Measurements from ENCODE around the gene WNK2.

The WNK2 gene

DNA sequence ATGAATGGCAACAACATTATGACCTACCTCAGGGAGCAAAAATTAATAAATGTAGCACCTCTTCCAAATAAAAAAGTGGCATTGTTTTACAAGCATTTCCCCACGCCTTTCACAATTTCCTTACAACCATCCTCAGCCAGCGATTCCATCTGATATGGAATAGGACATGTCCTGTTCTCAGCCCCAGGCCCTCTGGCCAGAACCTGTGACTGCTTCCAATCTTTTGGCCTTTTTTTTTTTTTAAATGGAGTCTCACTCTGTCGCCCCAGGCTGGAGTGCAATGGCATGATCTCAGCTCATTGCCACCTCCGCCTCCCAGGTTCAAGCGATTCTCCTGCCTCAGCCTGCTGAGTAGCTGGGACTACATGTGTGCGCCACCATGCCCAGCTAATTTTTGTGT is 16.8 kb upstream of the WNK2 start:
- TF ChIP-seq ZXDB (tag by site-specific recombination; IDR thresholded peaks at IDR 0.05) (no peak), ZNF548 (tag by site-specific recombination; IDR thresholded peaks at IDR 0.05) (no peak), KLF10 (tag by site-specific recombination; IDR thresholded peaks at IDR 0.05) (no peak), KLF8 (tag by site-specific recombination; IDR thresholded peaks at IDR 0.05) (no peak), GLIS2 (tag by site-specific recombination; IDR thresholded peaks at IDR 0.05) (no peak), HOXC10 (CRISPR knock-in tag; IDR thresholded peaks at IDR 0.05) (no peak), REPIN1 (tag by site-specific recombination; IDR thresholded peaks at IDR 0.05; ENCODE audit: low read depth) (no peak), ZNF514 (tag by site-specific recombination; IDR thresholded peaks at IDR 0.05) (no peak), SP3 (tag by site-specific recombination; IDR thresholded peaks at IDR 0.05) (no peak), ZNF266 (tag by site-specific recombination; IDR thresholded peaks at IDR 0.05; ENCODE audit: low read depth) (no peak)
- TF ChIP-seq, protein P1, sequence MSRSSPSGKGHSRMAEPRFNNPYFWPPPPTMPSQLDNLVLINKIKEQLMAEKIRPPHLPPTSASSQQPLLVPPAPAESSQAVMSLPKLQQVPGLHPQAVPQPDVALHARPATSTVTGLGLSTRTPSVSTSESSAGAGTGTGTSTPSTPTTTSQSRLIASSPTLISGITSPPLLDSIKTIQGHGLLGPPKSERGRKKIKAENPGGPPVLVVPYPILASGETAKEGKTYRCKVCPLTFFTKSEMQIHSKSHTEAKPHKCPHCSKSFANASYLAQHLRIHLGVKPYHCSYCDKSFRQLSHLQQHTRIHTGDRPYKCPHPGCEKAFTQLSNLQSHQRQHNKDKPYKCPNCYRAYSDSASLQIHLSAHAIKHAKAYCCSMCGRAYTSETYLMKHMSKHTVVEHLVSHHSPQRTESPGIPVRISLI (tag by site-specific recombination; IDR thresholded peaks at IDR 0.05), result no peak
- TF ChIP-seq, protein P2, sequence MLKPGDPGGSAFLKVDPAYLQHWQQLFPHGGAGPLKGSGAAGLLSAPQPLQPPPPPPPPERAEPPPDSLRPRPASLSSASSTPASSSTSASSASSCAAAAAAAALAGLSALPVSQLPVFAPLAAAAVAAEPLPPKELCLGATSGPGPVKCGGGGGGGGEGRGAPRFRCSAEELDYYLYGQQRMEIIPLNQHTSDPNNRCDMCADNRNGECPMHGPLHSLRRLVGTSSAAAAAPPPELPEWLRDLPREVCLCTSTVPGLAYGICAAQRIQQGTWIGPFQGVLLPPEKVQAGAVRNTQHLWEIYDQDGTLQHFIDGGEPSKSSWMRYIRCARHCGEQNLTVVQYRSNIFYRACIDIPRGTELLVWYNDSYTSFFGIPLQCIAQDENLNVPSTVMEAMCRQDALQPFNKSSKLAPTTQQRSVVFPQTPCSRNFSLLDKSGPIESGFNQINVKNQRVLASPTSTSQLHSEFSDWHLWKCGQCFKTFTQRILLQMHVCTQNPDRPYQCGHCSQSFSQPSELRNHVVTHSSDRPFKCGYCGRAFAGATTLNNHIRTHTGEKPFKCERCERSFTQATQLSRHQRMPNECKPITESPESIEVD (tag by site-specific recombination; IDR thresholded peaks at IDR 0.05), result no peak
- TF ChIP-seq, protein P3, sequence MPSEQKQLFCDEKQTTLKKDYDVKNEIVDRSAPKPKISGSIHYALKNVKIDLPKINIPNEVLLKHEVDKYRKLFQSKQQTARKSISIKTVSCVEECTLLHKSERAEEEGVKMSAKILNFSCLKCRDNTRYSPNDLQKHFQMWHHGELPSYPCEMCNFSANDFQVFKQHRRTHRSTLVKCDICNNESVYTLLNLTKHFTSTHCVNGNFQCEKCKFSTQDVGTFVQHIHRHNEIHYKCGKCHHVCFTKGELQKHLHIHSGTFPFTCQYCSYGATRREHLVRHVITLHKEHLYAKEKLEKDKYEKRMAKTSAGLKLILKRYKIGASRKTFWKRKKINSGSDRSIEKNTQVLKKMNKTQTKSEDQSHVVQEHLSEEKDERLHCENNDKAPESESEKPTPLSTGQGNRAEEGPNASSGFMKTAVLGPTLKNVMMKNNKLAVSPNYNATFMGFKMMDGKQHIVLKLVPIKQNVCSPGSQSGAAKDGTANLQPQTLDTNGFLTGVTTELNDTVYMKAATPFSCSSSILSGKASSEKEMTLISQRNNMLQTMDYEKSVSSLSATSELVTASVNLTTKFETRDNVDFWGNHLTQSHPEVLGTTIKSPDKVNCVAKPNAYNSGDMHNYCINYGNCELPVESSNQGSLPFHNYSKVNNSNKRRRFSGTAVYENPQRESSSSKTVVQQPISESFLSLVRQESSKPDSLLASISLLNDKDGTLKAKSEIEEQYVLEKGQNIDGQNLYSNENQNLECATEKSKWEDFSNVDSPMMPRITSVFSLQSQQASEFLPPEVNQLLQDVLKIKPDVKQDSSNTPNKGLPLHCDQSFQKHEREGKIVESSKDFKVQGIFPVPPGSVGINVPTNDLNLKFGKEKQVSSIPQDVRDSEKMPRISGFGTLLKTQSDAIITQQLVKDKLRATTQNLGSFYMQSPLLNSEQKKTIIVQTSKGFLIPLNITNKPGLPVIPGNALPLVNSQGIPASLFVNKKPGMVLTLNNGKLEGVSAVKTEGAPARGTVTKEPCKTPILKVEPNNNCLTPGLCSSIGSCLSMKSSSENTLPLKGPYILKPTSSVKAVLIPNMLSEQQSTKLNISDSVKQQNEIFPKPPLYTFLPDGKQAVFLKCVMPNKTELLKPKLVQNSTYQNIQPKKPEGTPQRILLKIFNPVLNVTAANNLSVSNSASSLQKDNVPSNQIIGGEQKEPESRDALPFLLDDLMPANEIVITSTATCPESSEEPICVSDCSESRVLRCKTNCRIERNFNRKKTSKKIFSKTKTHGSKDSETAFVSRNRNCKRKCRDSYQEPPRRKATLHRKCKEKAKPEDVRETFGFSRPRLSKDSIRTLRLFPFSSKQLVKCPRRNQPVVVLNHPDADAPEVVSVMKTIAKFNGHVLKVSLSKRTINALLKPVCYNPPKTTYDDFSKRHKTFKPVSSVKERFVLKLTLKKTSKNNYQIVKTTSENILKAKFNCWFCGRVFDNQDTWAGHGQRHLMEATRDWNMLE (tag by site-specific recombination; conservative IDR thresholded peaks at IDR 0.05; ENCODE audit: low read depth), result no peak
- TF ChIP-seq, protein P4, sequence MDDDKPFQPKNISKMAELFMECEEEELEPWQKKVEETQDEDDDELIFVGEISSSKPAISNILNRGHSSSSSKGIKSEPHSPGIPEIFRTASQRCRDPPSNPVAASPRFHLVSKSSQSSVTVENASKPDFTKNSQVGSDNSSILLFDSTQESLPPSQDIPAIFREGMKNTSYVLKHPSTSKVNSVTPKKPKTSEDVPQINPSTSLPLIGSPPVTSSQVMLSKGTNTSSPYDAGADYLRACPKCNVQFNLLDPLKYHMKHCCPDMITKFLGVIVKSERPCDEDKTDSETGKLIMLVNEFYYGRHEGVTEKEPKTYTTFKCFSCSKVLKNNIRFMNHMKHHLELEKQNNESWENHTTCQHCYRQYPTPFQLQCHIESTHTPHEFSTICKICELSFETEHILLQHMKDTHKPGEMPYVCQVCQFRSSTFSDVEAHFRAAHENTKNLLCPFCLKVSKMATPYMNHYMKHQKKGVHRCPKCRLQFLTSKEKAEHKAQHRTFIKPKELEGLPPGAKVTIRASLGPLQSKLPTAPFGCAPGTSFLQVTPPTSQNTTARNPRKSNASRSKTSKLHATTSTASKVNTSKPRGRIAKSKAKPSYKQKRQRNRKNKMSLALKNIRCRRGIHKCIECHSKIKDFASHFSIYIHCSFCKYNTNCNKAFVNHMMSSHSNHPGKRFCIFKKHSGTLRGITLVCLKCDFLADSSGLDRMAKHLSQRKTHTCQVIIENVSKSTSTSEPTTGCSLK (tag by site-specific recombination; IDR thresholded peaks at IDR 0.05), result no peak
- Histone ChIP-seq H3K9me3 (ENCODE audit: control insufficient read depth, insufficient read depth, low read depth, low read length) (no peaks in the 10 kb centered on the region), H3K36me3 (ENCODE audit: control insufficient read depth in 2 of 2, insufficient read depth in 1 of 2, low read length in 2 of 2) (no peaks in the 10 kb centered on the region), H3K27ac (ENCODE audit: extremely low read depth, low read depth, low read length) (no peak overlapping the region), H3K4me3 (ENCODE audit: low read depth, low read length) (no peak overlapping the region), H3K4me1 (ENCODE audit: control insufficient read depth, insufficient read depth, low read length) (no peaks in the 10 kb centered on the region)
- POLR2A ChIA-PET, result no interaction called here
- CTCF ChIA-PET, result interaction anchor here (0.6 to 1.5 kb wide), 3 partner anchors 13 to 195 kb away, joined by 3 to 4 read pairs (median 3); no protein-coding TSS in a partner anchor

DNA sequence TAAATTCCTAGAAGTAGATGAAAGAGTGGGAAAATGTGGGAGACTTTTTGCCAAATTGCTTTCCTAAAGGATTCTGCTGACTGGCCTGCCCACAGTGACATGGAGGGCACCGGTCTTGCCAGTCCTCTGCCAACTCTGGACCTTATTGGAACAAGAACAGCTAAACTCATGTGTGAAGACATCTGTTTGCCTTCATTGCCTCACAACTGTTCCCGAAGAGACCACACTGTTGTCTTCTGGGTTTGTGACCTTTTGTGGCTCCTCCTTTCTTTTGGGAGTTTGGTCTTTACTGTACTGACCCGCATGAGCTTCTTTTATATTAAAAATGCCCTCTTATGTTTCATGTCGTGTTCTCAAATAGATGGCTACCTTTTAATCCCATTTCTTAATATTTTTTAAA is 16.1 kb upstream of the WNK2 start:
- Histone ChIP-seq H3K9me3 (ENCODE audit: control insufficient read depth, insufficient read depth, low read depth, low read length) (no peaks in the 10 kb centered on the region), H3K27ac (ENCODE audit: extremely low read depth, low read depth, low read length) (no peak overlapping the region), H3K36me3 (ENCODE audit: control insufficient read depth in 2 of 2, insufficient read depth in 1 of 2, low read length in 2 of 2) (no peaks in the 10 kb centered on the region), H3K4me3 (ENCODE audit: low read depth, low read length) (no peak overlapping the region), H3K4me1 (ENCODE audit: control insufficient read depth, insufficient read depth, low read length) (no peaks in the 10 kb centered on the region)
- TF ChIP-seq ZBTB20 (tag by site-specific recombination; IDR thresholded peaks at IDR 0.05), result no peak
- TF ChIP-seq ZNF211 (tag by site-specific recombination; IDR thresholded peaks at IDR 0.05; ENCODE audit: low read depth), result no peak
- no peak for TF ChIP-seq ZNF133 (tag by site-specific recombination; IDR thresholded peaks at IDR 0.05)
- no peak for TF ChIP-seq ZNF837 (tag by site-specific recombination; IDR thresholded peaks at IDR 0.05)
- TF ChIP-seq ZNF426 (tag by site-specific recombination; IDR thresholded peaks at IDR 0.05), result no peak
- no peak for TF ChIP-seq KLF1 (tag by site-specific recombination; IDR thresholded peaks at IDR 0.05)
- POLR2A ChIA-PET, result no interaction called here
- CTCF ChIA-PET, result interaction anchor here (0.6 to 1.8 kb wide), 3 partner anchors 58 to 194 kb away, joined by 3 to 5 read pairs (median 4); no protein-coding TSS in a partner anchor

Data from HEK293 (cell line).